Measurements from ENCODE around the gene CTH. TPM values are rescaled to one million over a fixed set of nuclear protein-coding genes. Genes with fewer than 3 reads are reported as not detected.

CTH gene
- 3.9 and 4.2 TPM in 2 replicates for polyA plus RNA-seq (2012; rRNA removed)
- 3.9 and 4.1 TPM in 2 replicates for polyA plus RNA-seq (2012; cell fraction: cytosol; rRNA removed)
- 2.1 and 5.5 TPM in 2 replicates for polyA plus RNA-seq (2012; cell fraction: nucleus; rRNA removed)

- Histone ChIP-seq H4K20me1 (ENCODE audit: insufficient read depth) (no peaks in the 10 kb centered on the region), H2AFZ (ENCODE audit: low read depth) (peak within 1 kb of the TSS; percentile 95), H3K27me3 (ENCODE audit: insufficient read depth) (no peaks in the 10 kb centered on the region), H3K27ac (ENCODE audit: low read depth in 2 of 2, low read length in 1 of 2) (peak within 1 kb of the TSS; percentile 88 to 91), H3K4me1 (ENCODE audit: control insufficient read depth in 1 of 2, insufficient read depth in 2 of 2, low read depth in 1 of 2, low read length in 1 of 2) (no peaks in the 10 kb centered on the region; a peak in 2 of 4 replicates), H3K4me3 (ENCODE audit: low read depth in 2 of 2, low read length in 1 of 2) (peak within 1 kb of the TSS; percentile 79 to 86), H3F3A (replicated peaks; ENCODE audit: insufficient read depth) (peaks cover 13% of the 10 kb centered on the region), H3K36me3 (replicated peaks in 1 of 2; ENCODE audit: control insufficient read depth in 1 of 2, insufficient read depth in 2 of 2, low read length in 1 of 2) (no peaks in the 10 kb centered on the region), H3K9me3 (no peaks in the 10 kb centered on the region), H3K9me2 (no peaks in the 10 kb centered on the region), H3K79me2 (ENCODE audit: insufficient read depth) (0 out of 2 replicates have a peak, but pooled peaks cover 4% of the 10 kb centered on the region), H3K9ac (peak within 1 kb of the TSS; percentile 81), H3K4me2 (peak within 1 kb of the TSS; percentile 86)
- 1% methylated on average over 31 of the region's 48 CpGs for WGBS (ENCODE audit: low lambda C conversion rate)
- peak; percentile 92 for DNase-seq
- POLR2A ChIA-PET, result interaction anchor here (0.6 to 2.0 kb wide), 7 partner anchors 10 to 206 kb away, joined by 3 to 27 read pairs (median 3); partner anchors contain the start of genes ANKRD13C, LRRC40 and SRSF11
- CTCF ChIA-PET, result interaction anchor here (0.8 to 1.7 kb wide), 5 partner anchors 8 to 277 kb away, joined by 3 to 7 read pairs (median 4); no protein-coding TSS in a partner anchor
- TF ChIP-seq RCOR1 (IDR thresholded peaks at IDR 0.05; ENCODE audit: low read length) (no peak), FOXJ3 (CRISPR knock-in tag; IDR thresholded peaks at IDR 0.05) (peak; percentile 18; the same call in 1 of the 2 replicates), RFX5 (IDR thresholded peaks at IDR 0.05; ENCODE audit: low read length) (peak; percentile 79), POLR2AphosphoS5 (IDR thresholded peaks at IDR 0.05; ENCODE audit: low read depth, low read length) (peak; percentile 96), PBX3 (IDR thresholded peaks at IDR 0.05) (0 out of 2 replicates have a peak, but pooled peaks have one; percentile 17), IRF3 (IDR thresholded peaks at IDR 0.05; ENCODE audit: low read depth, low read length) (peak; percentile 32; the same call in 1 of the 2 replicates), CTCF (IDR thresholded peaks at IDR 0.05) (no peak), CHD2 (IDR thresholded peaks at IDR 0.05; ENCODE audit: low read length, partially characterized antibody) (peak; percentile 41), ELF1 (IDR thresholded peaks at IDR 0.05) (peak; percentile 16; the same call in 1 of the 2 replicates), YY1 (IDR thresholded peaks at IDR 0.05; ENCODE audit: low read depth) (peak; percentile 73; the same call in 1 of the 2 replicates), MAX (IDR thresholded peaks at IDR 0.05; ENCODE audit: low read depth) (peak; percentile 82), TAF1 (IDR thresholded peaks at IDR 0.05; ENCODE audit: borderline replicate concordance, low read depth, low read length) (peak; percentile 71), FOSL2 (IDR thresholded peaks at IDR 0.05; ENCODE audit: borderline replicate concordance, low read depth) (no peak), NRF1 (IDR thresholded peaks at IDR 0.05; ENCODE audit: low read depth, low read length) (peak; percentile 57; the same call in 1 of the 2 replicates)
Measured at GRCh38 chr1:70410604-70411359, at the start of gene CTH. CTH (plus strand) TSS chr1:70411268; CDS start chr1:70411416, 148 bp downstream.

Measured in SK-N-SH (cell line).